Measurements from ENCODE around the gene CLNK. TPM values are rescaled to one million over a fixed set of nuclear protein-coding genes. Genes with fewer than 3 reads are reported as not detected.

Gene CLNK
- total and polyA plus RNA-seq, 8 donors, result 0.08 to 2.7 (median 0.72) TPM; not detected in 4

- WGBS, 5 donors, result 62 to 75% (median 72%) methylated on average over 7 of the region's 7 CpGs
- no peak overlapping the region for H3K4me3 ChIP-seq
- H3K4me1 ChIP-seq, result peaks cover 0 to 3% (median 1%) of the 10 kb centered on the region in 4 donors
- H3K9me3 ChIP-seq, result no peaks in the 10 kb centered on the region
- intact Hi-C loops (cut with DNase I; ENCODE audit: low total_unique reads), result no loop called here
- TF ChIP-seq POLR2AphosphoS5 (IDR thresholded peaks at IDR 0.05), result no peak
- TF ChIP-seq POLR2A (IDR thresholded peaks at IDR 0.05), result no peak
- TF ChIP-seq EP300 (IDR thresholded peaks at IDR 0.05), result no peak
- no peak for TF ChIP-seq CTCF (IDR thresholded peaks at IDR 0.05)
- no peaks in the 10 kb centered on the region for H3K36me3 ChIP-seq
- H3K27me3 ChIP-seq, result no peaks in the 10 kb centered on the region
- DNase-seq, result peak in 1 of 2 donors; percentile 12
- no peak overlapping the region for H3K27ac ChIP-seq
Observed at GRCh38 chr4:10589321-10589720, 95.2 kb downstream of the CLNK start.

- Histone ChIP-seq H3K4me3 (no peak overlapping the region), H3K36me3 (no peaks in the 10 kb centered on the region), H3K27ac (no peak overlapping the region), H3K9me3 (no peaks in the 10 kb centered on the region), H3K27me3 (no peaks in the 10 kb centered on the region), H3K4me1 (peaks cover 0 to 13% (median 7%) of the 10 kb centered on the region in 4 donors)
- no peak for DNase-seq
- TF ChIP-seq CTCF (IDR thresholded peaks at IDR 0.05) (no peak), POLR2A (IDR thresholded peaks at IDR 0.05) (no peak), EP300 (IDR thresholded peaks at IDR 0.05) (no peak), POLR2AphosphoS5 (IDR thresholded peaks at IDR 0.05) (no peak)
- 32 to 53% (median 34%) methylated on average over 7 to 8 of the region's 8 CpGs for WGBS, 5 donors
- intact Hi-C loops (cut with DNase I; ENCODE audit: low total_unique reads), result no loop called here
Observed at GRCh38 chr4:10587697-10588096, 96.9 kb downstream of the CLNK start.

- TF ChIP-seq POLR2AphosphoS5 (IDR thresholded peaks at IDR 0.05) (no peak), CTCF (IDR thresholded peaks at IDR 0.05) (no peak), EP300 (IDR thresholded peaks at IDR 0.05) (no peak), POLR2A (IDR thresholded peaks at IDR 0.05) (no peak)
- Histone ChIP-seq H3K27ac (no peak overlapping the region), H3K27me3 (no peaks in the 10 kb centered on the region), H3K4me1 (peaks cover 0 to 13% (median 7%) of the 10 kb centered on the region in 4 donors), H3K36me3 (no peaks in the 10 kb centered on the region), H3K4me3 (no peak overlapping the region), H3K9me3 (no peaks in the 10 kb centered on the region)
- 85 to 91% (median 91%) methylated on average over 12 of the region's 12 CpGs for WGBS, 5 donors
- intact Hi-C loops (cut with DNase I; ENCODE audit: low total_unique reads), result no loop called here
- DNase-seq, result no peak
Observed at GRCh38 chr4:10587296-10587695, 97.3 kb downstream of the CLNK start.

GRCh38 chr4:10584042-10584441 is 100.5 kb downstream of the CLNK start:
- intact Hi-C loops (cut with DNase I; ENCODE audit: low total_unique reads), result no loop called here
- no peaks in the 10 kb centered on the region for H3K27me3 ChIP-seq
- no peaks in the 10 kb centered on the region for H3K9me3 ChIP-seq
- H3K27ac ChIP-seq, result peak overlapping the region in 2 of 5 donors; percentile 34 to 51
- H3K4me3 ChIP-seq, result peak overlapping the region in 2 of 4 donors; percentile 12 to 26
- H3K4me1 ChIP-seq, result peaks cover 0 to 13% (median 7%) of the 10 kb centered on the region in 4 donors
- DNase-seq, result peak; percentile 31 to 83
- no peaks in the 10 kb centered on the region for H3K36me3 ChIP-seq
- WGBS, 5 donors, result 0 to 9% (median 4%) methylated on average over 2 of the region's 2 CpGs
- TF ChIP-seq EP300 (IDR thresholded peaks at IDR 0.05) (no peak), POLR2AphosphoS5 (IDR thresholded peaks at IDR 0.05) (peak in 1 of 3 donors; percentile 15)

- Histone ChIP-seq H3K9me3 (no peaks in the 10 kb centered on the region), H3K27ac (no peak overlapping the region), H3K4me3 (no peak overlapping the region), H3K4me1 (peaks cover 0 to 13% (median 7%) of the 10 kb centered on the region in 4 donors), H3K27me3 (no peaks in the 10 kb centered on the region), H3K36me3 (no peaks in the 10 kb centered on the region)
- intact Hi-C loops (cut with DNase I; ENCODE audit: low total_unique reads), result no loop called here
- TF ChIP-seq CTCF (IDR thresholded peaks at IDR 0.05), result no peak
- no peak for TF ChIP-seq POLR2A (IDR thresholded peaks at IDR 0.05)
- no peak for TF ChIP-seq POLR2AphosphoS5 (IDR thresholded peaks at IDR 0.05)
- no peak for TF ChIP-seq EP300 (IDR thresholded peaks at IDR 0.05)
- 84 to 94% (median 90%) methylated on average over 8 of the region's 8 CpGs for WGBS, 5 donors
- DNase-seq, result no peak
Observed at GRCh38 chr4:10582951-10583350, 101.6 kb downstream of the CLNK start.
